ENCODE data around the gene FAM98C.
"Not testable (repeated sequence)": the region's sequence is repeated elsewhere in the genome, so short reads cannot be mapped to it uniquely, and the experiment has no call there.

The FAM98C gene

GRCh38 chr19:38401148-38401547, 1.7 kb upstream of the FAM98C start:
- peak overlapping the region; percentile 75 for H3K27ac ChIP-seq
- TF ChIP-seq CTCF (IDR thresholded peaks at IDR 0.05) (no peak), ZFX (IDR thresholded peaks at IDR 0.05; ENCODE audit: borderline replicate concordance) (no peak)

- peak overlapping the region; percentile 75 for H3K27ac ChIP-seq
- TF ChIP-seq ZFX (IDR thresholded peaks at IDR 0.05; ENCODE audit: borderline replicate concordance) (no peak), CTCF (IDR thresholded peaks at IDR 0.05) (no peak)
Observed at GRCh38 chr19:38402623-38402966, 298 bp upstream of the FAM98C start.

- TF ChIP-seq ZFX (IDR thresholded peaks at IDR 0.05; ENCODE audit: borderline replicate concordance) (no peak), CTCF (IDR thresholded peaks at IDR 0.05) (no peak)
- H3K27ac ChIP-seq: no peak overlapping the region
Observed at GRCh38 chr19:38404858-38405257, 2.0 kb downstream of the FAM98C start.

DNA sequence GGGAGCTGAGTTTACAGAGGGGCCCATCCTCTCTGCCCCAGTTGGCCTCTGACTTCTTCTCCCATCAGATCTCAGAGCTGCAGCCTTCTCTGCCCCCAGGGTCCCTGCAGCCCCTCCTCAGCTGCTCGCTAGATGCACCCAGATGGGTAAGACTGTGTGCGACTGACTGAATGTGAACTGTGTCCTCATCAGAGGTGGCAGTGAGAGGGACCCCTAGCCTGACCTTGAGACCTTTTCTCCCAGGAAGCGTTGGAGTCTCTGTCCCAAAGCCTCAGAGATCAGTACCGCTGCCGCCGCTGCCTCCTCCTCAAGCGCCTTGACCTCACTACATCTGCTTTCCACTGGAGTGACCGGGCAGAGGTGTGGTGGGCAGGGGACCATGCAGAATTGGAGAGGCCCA, 2.4 kb downstream of the FAM98C start:
- TF ChIP-seq ZFX (IDR thresholded peaks at IDR 0.05; ENCODE audit: borderline replicate concordance) (no peak), CTCF (IDR thresholded peaks at IDR 0.05) (no peak)
- no peak overlapping the region for H3K27ac ChIP-seq

DNA sequence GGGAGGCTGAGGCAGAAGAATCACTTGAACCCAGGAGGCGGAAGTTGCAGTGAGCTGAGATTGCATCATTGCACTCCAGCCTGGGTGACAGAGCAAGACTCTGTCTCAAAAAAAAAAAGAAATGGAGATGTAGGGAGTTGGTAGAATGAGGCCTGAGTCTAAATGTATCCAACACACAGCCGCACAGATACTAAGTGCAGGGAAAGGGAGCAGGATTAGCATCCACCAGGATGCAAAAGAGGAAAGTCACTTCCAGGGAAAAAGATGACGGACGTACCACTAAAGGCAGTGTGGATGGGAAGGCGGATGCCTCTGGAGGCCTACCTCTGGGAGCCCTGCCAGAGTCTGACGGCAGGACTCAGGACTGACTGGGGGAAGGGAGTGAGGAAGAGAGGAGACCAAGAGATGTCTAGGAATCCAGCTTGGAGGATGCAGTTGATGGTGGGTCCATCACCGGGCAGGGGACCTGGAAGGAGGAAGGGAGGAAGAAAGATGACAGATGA, 6.8 kb downstream of the FAM98C start:
- H3K27ac ChIP-seq: no peak overlapping the region
- no peak for TF ChIP-seq ZFX (IDR thresholded peaks at IDR 0.05; ENCODE audit: borderline replicate concordance)
- TF ChIP-seq CTCF (IDR thresholded peaks at IDR 0.05): no peak

DNA sequence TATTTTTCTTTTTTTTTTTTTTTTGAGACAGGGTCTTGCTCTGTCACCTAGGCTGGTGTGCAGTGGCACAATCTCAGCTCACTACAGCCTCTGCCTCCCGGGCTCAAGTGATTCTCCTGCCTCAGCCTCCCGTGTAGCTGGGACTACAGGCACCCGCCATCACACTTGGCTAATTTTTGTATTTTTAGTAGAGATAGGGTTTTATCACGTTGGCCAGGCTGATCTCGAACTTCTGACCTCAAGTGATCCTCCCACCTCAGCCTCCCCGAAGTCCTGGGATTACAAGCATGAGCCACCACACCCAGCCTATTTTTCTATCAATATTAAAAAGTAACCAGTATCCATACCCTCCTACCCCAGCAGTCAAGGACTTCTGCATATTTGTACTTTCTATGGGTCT, 7.5 kb downstream of the FAM98C start:
- H3K27ac ChIP-seq: not testable (repeated sequence)

DNA sequence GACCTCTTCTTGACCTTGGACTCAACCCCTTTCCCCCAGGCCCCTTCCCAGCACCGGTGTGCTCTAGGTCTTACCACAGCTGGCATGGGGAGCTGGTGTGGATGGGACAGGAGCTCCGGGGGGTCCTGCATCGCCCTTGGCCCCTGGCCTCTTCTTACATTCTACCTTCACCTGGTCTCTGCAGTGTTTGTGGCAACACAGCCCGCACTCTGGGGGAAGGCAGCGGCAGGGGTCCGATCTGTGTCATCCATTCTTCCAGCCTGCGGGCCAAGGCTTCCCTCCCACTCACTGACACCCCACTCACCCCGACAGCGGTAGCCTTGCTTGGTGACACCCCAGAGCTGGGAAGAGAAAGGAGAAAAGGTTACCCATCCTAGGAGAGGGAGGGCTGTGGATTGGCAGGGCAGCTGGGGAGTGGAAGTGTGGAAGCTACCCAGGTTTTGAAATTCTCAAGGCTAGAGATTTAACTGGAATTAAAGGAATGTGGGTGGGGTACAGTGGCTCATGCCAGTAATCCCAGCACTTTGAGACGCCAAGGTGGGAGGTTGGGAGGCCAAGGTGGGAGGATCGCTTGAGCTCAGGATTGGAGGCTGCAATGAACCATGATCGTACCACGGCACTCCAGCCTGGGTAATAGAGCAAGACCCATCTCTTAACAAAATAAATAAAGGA, 8.3 kb downstream of the FAM98C start:
- TF ChIP-seq CTCF (IDR thresholded peaks at IDR 0.05) (no peak), ZFX (IDR thresholded peaks at IDR 0.05; ENCODE audit: borderline replicate concordance) (no peak)
- H3K27ac ChIP-seq: no peak overlapping the region

GRCh38 chr19:38411898-38412297, 9.0 kb downstream of the FAM98C start:
- H3K27ac ChIP-seq: not testable (repeated sequence)

Measured in 22Rv1 (cell line).